K562 (cell line): ENCODE data around the gene CABP4. TPM values are rescaled to one million over a fixed set of nuclear protein-coding genes. Genes with fewer than 3 reads are reported as not detected.

ENCODE experiments used
- CCAR2 ChIP-seq: fragments of 200-400 bp; formaldehyde crosslinking; IDR thresholded peaks from 2 replicates; pipeline ENCODE4 v1.6.1; 2017; ENCODE audit warnings: mild to moderate bottlenecking, low read depth, low read length
- CHD2 ChIP-seq: IDR thresholded peaks from 2 replicates; pipeline ENCODE4 v1.6.1; 2011; ENCODE audit warnings: low read depth, low read length
- CTCFL ChIP-seq: IDR thresholded peaks from 2 replicates; pipeline ENCODE4 v1.6.1; 2011; ENCODE audit warnings: borderline replicate concordance, low read depth, mild to moderate bottlenecking, moderate library complexity, low read length; ENCODE audit not compliant: insufficient read depth, poor library complexity, severe bottlenecking
- GMEB1 ChIP-seq: fragments of 250-450 bp; sonication (Bioruptor Pico); IDR thresholded peaks from 2 replicates; pipeline ENCODE4 v1.4.0; 2020; ENCODE audit warnings: mild to moderate bottlenecking
- LEF1 ChIP-seq: fragments of 450-650 bp; IDR thresholded peaks from 2 replicates; pipeline ENCODE4 v1.6.1; 2016; ENCODE audit warnings: mild to moderate bottlenecking
- MXI1 ChIP-seq: IDR thresholded peaks from 2 replicates; pipeline ENCODE4 v1.6.1; 2011; ENCODE audit warnings: low read depth, mild to moderate bottlenecking, improper control_type of control experiment, low read length
- NCOA1 ChIP-seq: fragments of 450-650 bp; IDR thresholded peaks from 2 replicates; pipeline ENCODE4 v1.6.1; 2016; ENCODE audit warnings: low read depth
- PHF21A ChIP-seq: fragments of 450-650 bp; IDR thresholded peaks from 2 replicates; pipeline ENCODE4 v1.6.1; 2017; ENCODE audit warnings: low read depth, borderline replicate concordance
- PHTF2 ChIP-seq: fragments of 250-450 bp; sonication (Bioruptor Pico); IDR thresholded peaks from 2 replicates; pipeline ENCODE4 v1.5.0; 2021; ENCODE audit warnings: mild to moderate bottlenecking
- ZNF124 ChIP-seq: sonication (generic); formaldehyde crosslinking; IDR thresholded peaks from 2 replicates; pipeline ENCODE4 v1.8.1; 2022; ENCODE audit warnings: missing genetic modification reagents
- ZSCAN29 ChIP-seq: fragments of 450-650 bp; IDR thresholded peaks from 2 replicates; pipeline ENCODE4 v1.6.1; 2017
- ZSCAN32 ChIP-seq: fragments of 450-650 bp; formaldehyde crosslinking; IDR thresholded peaks from 2 replicates; pipeline ENCODE4 v1.4.0; 2020; ENCODE audit warnings: mild to moderate bottlenecking, moderate library complexity
- polyA plus RNA-seq, 8 experiments: library from polyadenylated mRNA; depleted of rRNA in 4 of 8; stranded (reverse) in 5 of 8; unstranded in 3 of 8; fragments of >200 nt; fragmentation: Nextera tagmentation in 2 of 8; fragmentation: Illumina TruSeq in 1 of 8; extraction: Ambion mirVana in 2 of 8; extraction: Trizol in 1 of 8; gene quantifications; 2 replicates each; pipeline versions ENCODE4 v1.2.1 to v1.2.3, GENCODE V29; 2011 to 2014; ENCODE audit warnings: inconsistent platforms in 1 of 8, missing spikeins in 1 of 8
- total RNA-seq, 7 experiments: library from RNA; depleted of rRNA in 6 of 7; stranded (reverse); fragments of >200 nt in 6 of 7; fragmentation: Illumina TruSeq in 2 of 7; extraction: Trizol in 2 of 7; gene quantifications; 2 replicates each; pipeline versions ENCODE4 v1.2.1 to v1.2.3, GENCODE V29; 2011 to 2021; ENCODE audit warnings: low replicate concordance in 1 of 7
- TF ChIP-seq, protein P1 (sequence below), 3 experiments: fragments of 200-800 bp in 1 of 3; fragments of 250-450 bp in 1 of 3; fragments of 450-650 bp in 1 of 3; sonication (Bioruptor Pico) in 1 of 3; sonication (Bioruptor generic) in 1 of 3; formaldehyde crosslinking in 1 of 3; IDR thresholded peaks; 2 replicates each; pipeline versions ENCODE4 v1.6.1 to v1.8.0; 2016 to 2022; ENCODE audit warnings: mild to moderate bottlenecking in 2 of 3, missing genetic modification characterization in 2 of 3, missing compliant biosample characterization in 1 of 3, moderate library complexity in 1 of 3
- TF ChIP-seq, protein P2 (sequence below): fragments of 250-450 bp; sonication (Bioruptor Pico); IDR thresholded peaks from 2 replicates; pipeline ENCODE4 v1.8.0; 2022; ENCODE audit warnings: inconsistent platforms, mild to moderate bottlenecking, moderate library complexity, borderline replicate concordance
- TF ChIP-seq, protein P3 (sequence below): sonication (generic); formaldehyde crosslinking; IDR thresholded peaks from 2 replicates; pipeline ENCODE4 v1.9.0; 2022; ENCODE audit warnings: mild to moderate bottlenecking, missing genetic modification reagents

The CABP4 gene
- total and polyA plus RNA-seq, 9 of the 15 experiments (the other 6 are each of a cell fraction or from before 2014, with no cell fraction given): 0.11 TPM; not detected in 8

DNA sequence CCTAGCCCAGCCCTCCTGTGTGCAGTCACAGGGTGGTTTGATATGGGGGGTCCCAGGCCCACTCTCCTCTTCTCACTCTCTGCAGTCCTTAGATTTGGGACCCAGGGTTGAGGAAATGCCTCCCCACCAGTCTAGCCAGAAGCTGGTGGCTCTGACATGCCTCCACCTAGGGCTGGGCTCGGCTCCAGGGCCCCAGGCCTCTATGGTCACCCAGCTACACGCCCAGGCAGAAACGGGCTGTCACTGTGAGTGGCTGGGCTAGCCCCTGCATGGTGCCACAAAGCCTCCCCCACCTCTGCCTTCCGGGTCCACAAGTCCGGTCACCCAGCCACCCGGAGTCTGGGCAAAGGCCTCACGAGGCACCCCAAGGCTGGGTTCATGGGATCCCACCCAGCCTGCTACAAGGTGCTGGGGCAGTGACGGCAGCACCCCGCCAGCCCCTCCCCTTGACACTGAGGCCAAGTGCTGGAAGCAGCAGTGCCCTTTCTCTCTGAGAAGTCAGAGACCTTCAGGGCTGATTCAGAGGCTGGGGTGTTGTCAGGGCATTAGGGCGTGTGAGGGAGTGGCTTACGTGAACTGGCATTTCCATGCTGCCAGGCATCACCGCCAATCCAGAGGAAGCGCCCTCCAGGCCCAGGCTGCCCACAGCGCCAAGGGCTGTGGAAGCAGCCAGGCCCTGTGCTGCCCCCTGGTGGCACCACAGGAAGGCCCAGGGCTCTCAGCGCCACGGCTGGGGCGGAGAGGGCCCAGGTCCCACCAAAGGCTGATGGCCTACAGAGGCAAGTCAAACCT is 50.6 kb downstream of the CABP4 start (continued):
- TF ChIP-seq, protein P1, sequence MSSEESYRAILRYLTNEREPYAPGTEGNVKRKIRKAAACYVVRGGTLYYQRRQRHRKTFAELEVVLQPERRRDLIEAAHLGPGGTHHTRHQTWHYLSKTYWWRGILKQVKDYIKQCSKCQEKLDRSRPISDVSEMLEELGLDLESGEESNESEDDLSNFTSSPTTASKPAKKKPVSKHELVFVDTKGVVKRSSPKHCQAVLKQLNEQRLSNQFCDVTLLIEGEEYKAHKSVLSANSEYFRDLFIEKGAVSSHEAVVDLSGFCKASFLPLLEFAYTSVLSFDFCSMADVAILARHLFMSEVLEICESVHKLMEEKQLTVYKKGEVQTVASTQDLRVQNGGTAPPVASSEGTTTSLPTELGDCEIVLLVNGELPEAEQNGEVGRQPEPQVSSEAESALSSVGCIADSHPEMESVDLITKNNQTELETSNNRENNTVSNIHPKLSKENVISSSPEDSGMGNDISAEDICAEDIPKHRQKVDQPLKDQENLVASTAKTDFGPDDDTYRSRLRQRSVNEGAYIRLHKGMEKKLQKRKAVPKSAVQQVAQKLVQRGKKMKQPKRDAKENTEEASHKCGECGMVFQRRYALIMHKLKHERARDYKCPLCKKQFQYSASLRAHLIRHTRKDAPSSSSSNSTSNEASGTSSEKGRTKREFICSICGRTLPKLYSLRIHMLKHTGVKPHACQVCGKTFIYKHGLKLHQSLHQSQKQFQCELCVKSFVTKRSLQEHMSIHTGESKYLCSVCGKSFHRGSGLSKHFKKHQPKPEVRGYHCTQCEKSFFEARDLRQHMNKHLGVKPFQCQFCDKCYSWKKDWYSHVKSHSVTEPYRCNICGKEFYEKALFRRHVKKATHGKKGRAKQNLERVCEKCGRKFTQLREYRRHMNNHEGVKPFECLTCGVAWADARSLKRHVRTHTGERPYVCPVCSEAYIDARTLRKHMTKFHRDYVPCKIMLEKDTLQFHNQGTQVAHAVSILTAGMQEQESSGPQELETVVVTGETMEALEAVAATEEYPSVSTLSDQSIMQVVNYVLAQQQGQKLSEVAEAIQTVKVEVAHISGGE (CRISPR knock-in tag; IDR thresholded peaks at IDR 0.05): no peak
- TF ChIP-seq MXI1 (no peak), LEF1 (no peak), CHD2 (no peak), ZSCAN32 (peak; percentile 23; the same call in 1 of the 2 replicates), CCAR2 (no peak), NCOA1 (no peak), CTCFL (peak; percentile 94), PHTF2 (no peak), PHF21A (no peak), ZNF124 (CRISPR knock-in tag) (no peak), ZSCAN29 (peak; percentile 20; the same call in 1 of the 2 replicates), GMEB1 (CRISPR knock-in tag) (no peak)
- TF ChIP-seq, protein P2, sequence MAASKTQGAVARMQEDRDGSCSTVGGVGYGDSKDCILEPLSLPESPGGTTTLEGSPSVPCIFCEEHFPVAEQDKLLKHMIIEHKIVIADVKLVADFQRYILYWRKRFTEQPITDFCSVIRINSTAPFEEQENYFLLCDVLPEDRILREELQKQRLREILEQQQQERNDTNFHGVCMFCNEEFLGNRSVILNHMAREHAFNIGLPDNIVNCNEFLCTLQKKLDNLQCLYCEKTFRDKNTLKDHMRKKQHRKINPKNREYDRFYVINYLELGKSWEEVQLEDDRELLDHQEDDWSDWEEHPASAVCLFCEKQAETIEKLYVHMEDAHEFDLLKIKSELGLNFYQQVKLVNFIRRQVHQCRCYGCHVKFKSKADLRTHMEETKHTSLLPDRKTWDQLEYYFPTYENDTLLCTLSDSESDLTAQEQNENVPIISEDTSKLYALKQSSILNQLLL: no peak
- TF ChIP-seq, protein P3, sequence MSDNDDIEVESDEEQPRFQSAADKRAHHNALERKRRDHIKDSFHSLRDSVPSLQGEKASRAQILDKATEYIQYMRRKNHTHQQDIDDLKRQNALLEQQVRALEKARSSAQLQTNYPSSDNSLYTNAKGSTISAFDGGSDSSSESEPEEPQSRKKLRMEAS (CRISPR knock-in tag): 0 out of 2 replicates have a peak, but pooled peaks have one; percentile 0
